ENCODE results near the gene NPS. TPM values are rescaled to one million over a fixed set of nuclear protein-coding genes. Genes with fewer than 3 reads are reported as not detected.

NPS gene
- polyA plus RNA-seq, 3 donors = not detected

- H3K9me3 Mint-ChIP-seq = peaks cover 0 to 6% (median 1%) of the 10 kb centered on the region in 7 donors
- H3K27me3 ChIP-seq (ENCODE audit: control insufficient read depth in 2 of 2, insufficient read depth in 2 of 2, low read length in 2 of 2) = peaks cover 0 to 2% of the 10 kb centered on the region in 2 donors
- TF ChIP-seq CTCF (IDR thresholded peaks at IDR 0.05) = no peak
- H3K27ac Mint-ChIP-seq = no peak overlapping the region
- no peak overlapping the region for H3K4me3 Mint-ChIP-seq
- no peaks in the 10 kb centered on the region for H3K9me3 ChIP-seq (replicated peaks in 1 of 2; ENCODE audit: control insufficient read depth in 1 of 2, insufficient read depth in 1 of 2, low read length in 2 of 2)
- 92% methylated on average over 2 of the region's 3 CpGs for WGBS (ENCODE audit: insufficient coverage)
- H3K9ac ChIP-seq (ENCODE audit: insufficient read depth, low read length, poor library complexity, severe bottlenecking) = no peak overlapping the region
- H3K36me3 Mint-ChIP-seq = no peaks in the 10 kb centered on the region
- peaks cover 4 to 8% (median 4%) of the 10 kb centered on the region in 3 donors for H3K27me3 Mint-ChIP-seq (ENCODE audit: low read depth in 3 of 3)
- H3K27ac ChIP-seq (ENCODE audit: low read depth in 1 of 2, low read length in 2 of 2) = no peak overlapping the region
- no peak overlapping the region for H3K4me2 ChIP-seq (replicated peaks; ENCODE audit: extremely low read depth, low read length, poor library complexity, severe bottlenecking)
- no peak overlapping the region for H3K4me3 ChIP-seq (replicated peaks in 1 of 3; ENCODE audit: low read depth in 2 of 3, low read length in 3 of 3)
- intact Hi-C loops (cut with micrococcal nuclease) = no loop called here
- H3K36me3 ChIP-seq (replicated peaks in 1 of 2; ENCODE audit: control insufficient read depth in 1 of 2, insufficient read depth in 2 of 2, low read length in 2 of 2) = no peaks in the 10 kb centered on the region
- no peaks in the 10 kb centered on the region for H3K4me1 ChIP-seq (ENCODE audit: control insufficient read depth in 1 of 2, insufficient read depth in 2 of 2, low read length in 2 of 2)
- H4K20me1 ChIP-seq (ENCODE audit: insufficient read depth, low read length) = no peaks in the 10 kb centered on the region
- H3K4me1 Mint-ChIP-seq = no peaks in the 10 kb centered on the region
- H3K79me2 ChIP-seq (ENCODE audit: insufficient read depth, low read length) = no peaks in the 10 kb centered on the region
- no peak for DNase-seq
- H2AFZ ChIP-seq (ENCODE audit: insufficient read depth, low read depth, low read length, poor library complexity, severe bottlenecking) = no peak overlapping the region
Observed at GRCh38 chr10:127570036-127570435, 20.9 kb downstream of the NPS start.

GRCh38 chr10:127571386-127571785, 22.3 kb downstream of the NPS start:
- H3K9me3 ChIP-seq (replicated peaks in 1 of 2; ENCODE audit: control insufficient read depth in 1 of 2, insufficient read depth in 1 of 2, low read length in 2 of 2) = no peaks in the 10 kb centered on the region
- peaks cover 2 to 6% (median 4%) of the 10 kb centered on the region in 3 donors for H3K27me3 Mint-ChIP-seq (ENCODE audit: low read depth in 3 of 3)
- no peaks in the 10 kb centered on the region for H3K79me2 ChIP-seq (ENCODE audit: insufficient read depth, low read length)
- no peaks in the 10 kb centered on the region for H3K4me1 ChIP-seq (ENCODE audit: control insufficient read depth in 1 of 2, insufficient read depth in 2 of 2, low read length in 2 of 2)
- no peaks in the 10 kb centered on the region for H4K20me1 ChIP-seq (ENCODE audit: insufficient read depth, low read length)
- no peak for TF ChIP-seq CTCF (IDR thresholded peaks at IDR 0.05)
- no peaks in the 10 kb centered on the region for H3K4me1 Mint-ChIP-seq
- H3K27ac ChIP-seq (ENCODE audit: low read depth in 1 of 2, low read length in 2 of 2) = no peak overlapping the region
- no peaks in the 10 kb centered on the region for H3K36me3 Mint-ChIP-seq
- intact Hi-C loops (cut with micrococcal nuclease) = no loop called here
- no peak overlapping the region for H3K4me3 ChIP-seq (replicated peaks in 1 of 3; ENCODE audit: low read depth in 2 of 3, low read length in 3 of 3)
- no peak overlapping the region for H3K4me2 ChIP-seq (replicated peaks; ENCODE audit: extremely low read depth, low read length, poor library complexity, severe bottlenecking)
- no peak overlapping the region for H3K27ac Mint-ChIP-seq
- H3K27me3 ChIP-seq (ENCODE audit: control insufficient read depth in 2 of 2, insufficient read depth in 2 of 2, low read length in 2 of 2) = peaks cover 0 to 2% of the 10 kb centered on the region in 2 donors
- H3K9me3 Mint-ChIP-seq = peaks cover 0 to 6% (median 1%) of the 10 kb centered on the region in 7 donors
- DNase-seq = no peak
- no CpG with 5 or more reads among the region's 1 CpG for WGBS (ENCODE audit: insufficient coverage)
- no peak overlapping the region for H3K4me3 Mint-ChIP-seq
- no peak overlapping the region for H3K9ac ChIP-seq (ENCODE audit: insufficient read depth, low read length, poor library complexity, severe bottlenecking)
- H2AFZ ChIP-seq (ENCODE audit: insufficient read depth, low read depth, low read length, poor library complexity, severe bottlenecking) = no peak overlapping the region
- no peaks in the 10 kb centered on the region for H3K36me3 ChIP-seq (replicated peaks in 1 of 2; ENCODE audit: control insufficient read depth in 1 of 2, insufficient read depth in 2 of 2, low read length in 2 of 2)

Measured in CD14-positive monocyte (primary cell).